ENCODE data around the gene FLNA.

DNA sequence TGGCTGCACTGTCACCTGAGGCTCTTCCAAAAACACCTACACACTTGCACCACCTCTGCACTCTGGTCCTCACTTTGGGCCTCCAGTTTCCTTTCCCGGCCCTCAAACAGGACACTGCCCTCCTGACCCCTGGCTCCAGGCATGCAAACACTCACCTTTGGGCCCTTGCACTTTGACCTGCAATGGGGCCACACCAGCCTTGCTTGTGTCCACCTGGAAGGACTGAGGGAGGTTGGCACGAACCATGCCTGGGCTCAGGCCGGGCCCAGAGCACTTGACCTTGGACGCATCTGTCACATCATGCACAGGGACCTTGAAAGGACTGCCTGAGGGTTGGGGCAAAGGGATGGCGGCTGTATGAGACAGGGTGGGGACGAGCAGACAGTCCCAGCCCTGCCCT lies 15.6 kb downstream of the FLNA start:
- TF ChIP-seq, protein P1, sequence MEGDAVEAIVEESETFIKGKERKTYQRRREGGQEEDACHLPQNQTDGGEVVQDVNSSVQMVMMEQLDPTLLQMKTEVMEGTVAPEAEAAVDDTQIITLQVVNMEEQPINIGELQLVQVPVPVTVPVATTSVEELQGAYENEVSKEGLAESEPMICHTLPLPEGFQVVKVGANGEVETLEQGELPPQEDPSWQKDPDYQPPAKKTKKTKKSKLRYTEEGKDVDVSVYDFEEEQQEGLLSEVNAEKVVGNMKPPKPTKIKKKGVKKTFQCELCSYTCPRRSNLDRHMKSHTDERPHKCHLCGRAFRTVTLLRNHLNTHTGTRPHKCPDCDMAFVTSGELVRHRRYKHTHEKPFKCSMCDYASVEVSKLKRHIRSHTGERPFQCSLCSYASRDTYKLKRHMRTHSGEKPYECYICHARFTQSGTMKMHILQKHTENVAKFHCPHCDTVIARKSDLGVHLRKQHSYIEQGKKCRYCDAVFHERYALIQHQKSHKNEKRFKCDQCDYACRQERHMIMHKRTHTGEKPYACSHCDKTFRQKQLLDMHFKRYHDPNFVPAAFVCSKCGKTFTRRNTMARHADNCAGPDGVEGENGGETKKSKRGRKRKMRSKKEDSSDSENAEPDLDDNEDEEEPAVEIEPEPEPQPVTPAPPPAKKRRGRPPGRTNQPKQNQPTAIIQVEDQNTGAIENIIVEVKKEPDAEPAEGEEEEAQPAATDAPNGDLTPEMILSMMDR (conservative IDR thresholded peaks at IDR 0.05) = no peak
- no peak for TF ChIP-seq ZFX (IDR thresholded peaks at IDR 0.05)
